NCI-H2081 (cell line): ENCODE data around the gene MYRF.

ENCODE experiments used
- DNase-seq, 2 experiments: peaks; one replicate each; lab custom pipeline; 2025; lab: John Stamatoyannopoulos, UW

Gene MYRF

GRCh38 chr11:61752117-61752924 lies at the start of gene MYRF:
MYRF (plus strand) TSS chr11:61752636; CDS start chr11:61752745, 109 bp downstream.
- DNase-seq: peak; percentile 19 to 35

GRCh38 chr11:61702701-61703312 lies 49.6 kb upstream of the MYRF start:
- no peak for DNase-seq

GRCh38 chr11:61704838-61705237 lies 47.6 kb upstream of the MYRF start:
- no peak for DNase-seq

GRCh38 chr11:61706452-61707400 lies 45.7 kb upstream of the MYRF start:
- DNase-seq: no peak

GRCh38 chr11:61707574-61707973 lies 44.9 kb upstream of the MYRF start:
- no peak for DNase-seq

- no peak for DNase-seq
Measured at GRCh38 chr11:61709110-61709509, 43.3 kb upstream of the MYRF start.

GRCh38 chr11:61709572-61709971 lies 42.9 kb upstream of the MYRF start:
- peak in 1 of 2 experiments; percentile 50 for DNase-seq

GRCh38 chr11:61710019-61710418 lies 42.4 kb upstream of the MYRF start:
- DNase-seq: no peak

GRCh38 chr11:61711037-61711436 lies 41.4 kb upstream of the MYRF start:
- no peak for DNase-seq

- DNase-seq: peak; percentile 78 to 93
Measured at GRCh38 chr11:61711498-61711897, 40.9 kb upstream of the MYRF start.

GRCh38 chr11:61712314-61712713 lies 40.1 kb upstream of the MYRF start:
- no peak for DNase-seq

GRCh38 chr11:61712846-61713245 lies 39.6 kb upstream of the MYRF start:
- DNase-seq: no peak

- no peak for DNase-seq
Measured at GRCh38 chr11:61713464-61713863, 39.0 kb upstream of the MYRF start.

GRCh38 chr11:61713906-61714305 lies 38.5 kb upstream of the MYRF start:
- DNase-seq: no peak

- DNase-seq: no peak
Measured at GRCh38 chr11:61714316-61714715, 38.1 kb upstream of the MYRF start.

- DNase-seq: no peak
Measured at GRCh38 chr11:61714916-61715315, 37.5 kb upstream of the MYRF start.

- no peak for DNase-seq
Measured at GRCh38 chr11:61715867-61716266, 36.6 kb upstream of the MYRF start.

GRCh38 chr11:61716478-61717285 lies 35.8 kb upstream of the MYRF start:
- DNase-seq: no peak

GRCh38 chr11:61717286-61718033 lies 35.0 kb upstream of the MYRF start:
- DNase-seq: no peak

- no peak for DNase-seq
Measured at GRCh38 chr11:61718046-61718531, 34.3 kb upstream of the MYRF start.
